ENCODE results near the gene SLC38A9.

- TF ChIP-seq POLR2A (IDR thresholded peaks at IDR 0.05) (no peak), CTCF (IDR thresholded peaks at IDR 0.05) (no peak)
Measured at GRCh38 chr5:55657443-55657842, 54.7 kb downstream of the SLC38A9 start.

All from right lobe of liver (tissue), 4 donors.